Endothelial cell (in vitro differentiated cells): ENCODE results near the gene SETDB1. TPM values are rescaled to one million over a fixed set of nuclear protein-coding genes. Genes with fewer than 3 reads are reported as not detected.
"Not testable (repeated sequence)": the region's sequence is repeated elsewhere in the genome, so short reads cannot be mapped to it uniquely, and the experiment has no call there.

Source experiments
- DNase-seq: peaks from one replicate; pipeline ENCODE4 v3.0.0; 2021; ENCODE audit warnings: low spot score
- H3K27ac Mint-ChIP-seq: one replicate; pipeline ENCODE4 v1.8.0; 2021; ENCODE audit warnings: mixed read lengths, inconsistent platforms; ENCODE audit not compliant: unreplicated experiment
- H3K27me3 Mint-ChIP-seq: one replicate; pipeline ENCODE4 v1.8.0; 2021; ENCODE audit warnings: mild to moderate bottlenecking, moderate library complexity, mixed read lengths, inconsistent platforms; ENCODE audit not compliant: unreplicated experiment
- H3K36me3 Mint-ChIP-seq: one replicate; pipeline ENCODE4 v1.8.0; 2021; ENCODE audit warnings: mild to moderate bottlenecking, low read depth, mixed read lengths, inconsistent platforms; ENCODE audit not compliant: unreplicated experiment
- H3K4me1 Mint-ChIP-seq: one replicate; pipeline ENCODE4 v1.8.0; 2021; ENCODE audit warnings: mild to moderate bottlenecking, mixed read lengths, inconsistent platforms; ENCODE audit not compliant: unreplicated experiment
- H3K4me3 Mint-ChIP-seq: one replicate; pipeline ENCODE4 v1.8.0; 2021; ENCODE audit warnings: mild to moderate bottlenecking, mixed read lengths, inconsistent platforms; ENCODE audit not compliant: unreplicated experiment
- H3K9me3 Mint-ChIP-seq: one replicate; pipeline ENCODE4 v1.8.0; 2021; ENCODE audit warnings: mixed read lengths, inconsistent platforms; ENCODE audit not compliant: unreplicated experiment
- CTCF ChIP-seq: fragments of 200-600 bp; sonication (generic); IDR thresholded peaks from one replicate; pipeline ENCODE4 v1.5.0; 2021; ENCODE audit warnings: antibody characterized with exemption; ENCODE audit not compliant: unreplicated experiment
- total RNA-seq: library from RNA; stranded (reverse); fragmentation: NEBNext Ultra II Directional; extraction: Animal tissue kit (Norgen Biotek cat#: 25700); gene quantifications from one replicate; pipeline ENCODE4 v1.2.1, GENCODE V29; 2021; ENCODE audit not compliant: unreplicated experiment

SETDB1 gene
- total RNA-seq, 1 donor from 2014 or later, result 50.6 TPM

GRCh38 chr1:150890033-150890416 lies 36.1 kb upstream of the SETDB1 start:
- Mint-ChIP-seq H3K36me3 (no peaks in the 10 kb centered on the region), H3K4me1 (no peaks in the 10 kb centered on the region), H3K27ac (no peak overlapping the region), H3K27me3 (no peaks in the 10 kb centered on the region), H3K9me3 (no peaks in the 10 kb centered on the region), H3K4me3 (no peak overlapping the region)
- DNase-seq, result no peak
- no peak for TF ChIP-seq CTCF

- no peak for DNase-seq
- Mint-ChIP-seq H3K27ac (no peak overlapping the region), H3K4me1 (no peaks in the 10 kb centered on the region), H3K36me3 (no peaks in the 10 kb centered on the region), H3K4me3 (no peak overlapping the region), H3K27me3 (no peaks in the 10 kb centered on the region), H3K9me3 (no peaks in the 10 kb centered on the region)
- no peak for TF ChIP-seq CTCF
Measured at GRCh38 chr1:150893336-150893913, 32.7 kb upstream of the SETDB1 start.

- no peak overlapping the region for H3K27ac Mint-ChIP-seq
- H3K27me3 Mint-ChIP-seq, result no peaks in the 10 kb centered on the region
- H3K9me3 Mint-ChIP-seq, result no peaks in the 10 kb centered on the region
- no peak for DNase-seq
- H3K4me1 Mint-ChIP-seq, result no peaks in the 10 kb centered on the region
- H3K4me3 Mint-ChIP-seq, result no peak overlapping the region
- no peaks in the 10 kb centered on the region for H3K36me3 Mint-ChIP-seq
- TF ChIP-seq CTCF, result no peak
Measured at GRCh38 chr1:150895618-150896017, 30.5 kb upstream of the SETDB1 start.

GRCh38 chr1:150899795-150900194 lies 26.4 kb upstream of the SETDB1 start:
- H3K4me3 Mint-ChIP-seq, H3K9me3 Mint-ChIP-seq, H3K27ac Mint-ChIP-seq, H3K27me3 Mint-ChIP-seq, H3K36me3 Mint-ChIP-seq, DNase-seq, H3K4me1 Mint-ChIP-seq: not testable (repeated sequence)

GRCh38 chr1:150902346-150902745 lies 23.8 kb upstream of the SETDB1 start:
- no peaks in the 10 kb centered on the region for H3K9me3 Mint-ChIP-seq
- DNase-seq, result no peak
- H3K27ac Mint-ChIP-seq, result no peak overlapping the region
- no peaks in the 10 kb centered on the region for H3K36me3 Mint-ChIP-seq
- H3K27me3 Mint-ChIP-seq, result no peaks in the 10 kb centered on the region
- no peak overlapping the region for H3K4me3 Mint-ChIP-seq
- TF ChIP-seq CTCF, result no peak
- no peaks in the 10 kb centered on the region for H3K4me1 Mint-ChIP-seq
